ENCODE measurements around the gene NDE1.

DNA sequence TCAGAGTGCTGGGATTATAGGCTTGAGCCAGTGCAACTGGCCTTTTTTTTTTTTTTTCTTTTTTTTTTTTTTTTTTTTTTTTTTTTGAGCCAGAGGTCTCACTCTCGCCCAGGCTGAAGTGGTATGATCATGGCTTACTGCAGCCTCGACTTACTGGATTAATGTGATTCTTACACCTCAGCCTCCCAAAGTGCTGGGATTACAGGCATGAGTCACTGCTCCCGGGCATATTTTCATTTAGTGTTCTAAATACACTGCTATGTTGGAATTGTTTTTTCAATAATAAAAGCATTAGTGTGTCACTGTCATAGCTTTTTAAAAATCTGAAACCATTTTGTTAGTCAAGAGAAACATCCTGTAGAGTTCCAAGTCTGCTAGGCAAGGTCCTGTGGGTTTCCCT is 40.3 kb downstream of the NDE1 start:
- TF ChIP-seq, protein P1, sequence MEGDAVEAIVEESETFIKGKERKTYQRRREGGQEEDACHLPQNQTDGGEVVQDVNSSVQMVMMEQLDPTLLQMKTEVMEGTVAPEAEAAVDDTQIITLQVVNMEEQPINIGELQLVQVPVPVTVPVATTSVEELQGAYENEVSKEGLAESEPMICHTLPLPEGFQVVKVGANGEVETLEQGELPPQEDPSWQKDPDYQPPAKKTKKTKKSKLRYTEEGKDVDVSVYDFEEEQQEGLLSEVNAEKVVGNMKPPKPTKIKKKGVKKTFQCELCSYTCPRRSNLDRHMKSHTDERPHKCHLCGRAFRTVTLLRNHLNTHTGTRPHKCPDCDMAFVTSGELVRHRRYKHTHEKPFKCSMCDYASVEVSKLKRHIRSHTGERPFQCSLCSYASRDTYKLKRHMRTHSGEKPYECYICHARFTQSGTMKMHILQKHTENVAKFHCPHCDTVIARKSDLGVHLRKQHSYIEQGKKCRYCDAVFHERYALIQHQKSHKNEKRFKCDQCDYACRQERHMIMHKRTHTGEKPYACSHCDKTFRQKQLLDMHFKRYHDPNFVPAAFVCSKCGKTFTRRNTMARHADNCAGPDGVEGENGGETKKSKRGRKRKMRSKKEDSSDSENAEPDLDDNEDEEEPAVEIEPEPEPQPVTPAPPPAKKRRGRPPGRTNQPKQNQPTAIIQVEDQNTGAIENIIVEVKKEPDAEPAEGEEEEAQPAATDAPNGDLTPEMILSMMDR (IDR thresholded peaks at IDR 0.05): no peak
- no peak for TF ChIP-seq POLR2A (IDR thresholded peaks at IDR 0.05)
- no peak for TF ChIP-seq POLR2AphosphoS5 (IDR thresholded peaks at IDR 0.05)
